GM19238 (cell line): ENCODE data around the gene VAMP8.
"Not testable (repeated sequence)": the region's sequence is repeated elsewhere in the genome, so short reads cannot be mapped to it uniquely, and the experiment has no call there.

Experiments used
- DNase-seq: peaks from one replicate; pipeline ENCODE4 v3.0.0; 2011; ENCODE audit warnings: low spot score; ENCODE audit not compliant: insufficient read length

The VAMP8 gene

DNA sequence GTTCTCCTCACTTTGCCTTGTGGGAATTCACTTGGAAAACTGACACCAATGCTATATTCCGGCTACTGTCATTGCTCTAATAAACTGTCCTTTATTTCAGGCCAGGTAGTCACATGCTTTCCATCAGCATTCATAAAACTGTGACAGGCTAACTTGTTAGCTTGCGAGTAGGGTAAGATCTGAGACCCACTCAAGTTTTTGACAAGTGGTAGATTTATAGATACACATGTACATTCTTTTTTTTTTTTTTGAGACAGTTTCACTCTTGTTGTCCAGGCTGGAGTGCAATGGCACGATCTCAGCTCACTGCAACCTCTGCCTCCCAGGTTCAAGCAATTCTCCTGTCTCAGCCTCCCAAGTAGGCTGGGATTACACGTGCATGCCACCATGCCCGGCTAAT is 40.3 kb downstream of the VAMP8 start:
- not testable (repeated sequence) for DNase-seq

DNA sequence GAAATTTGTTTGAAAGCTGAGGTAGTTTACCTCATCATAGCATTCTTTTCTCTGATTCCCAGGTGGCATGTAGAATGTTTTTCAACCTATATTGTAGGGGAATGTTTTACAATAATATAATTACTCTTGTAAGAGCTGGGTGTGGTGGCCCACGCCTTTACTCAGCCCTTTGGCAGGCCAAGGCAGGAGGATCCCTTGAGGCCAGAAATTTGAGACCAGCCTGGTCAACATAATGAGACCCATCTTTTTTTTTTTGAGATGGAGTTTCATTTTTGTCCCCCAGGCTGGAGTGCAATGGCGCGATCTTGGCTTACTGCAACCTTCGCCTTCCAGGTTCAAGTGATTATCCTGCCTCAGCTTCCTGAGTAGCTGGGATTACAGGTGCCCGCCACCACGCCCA is 42.2 kb downstream of the VAMP8 start:
- DNase-seq = no peak

- no peak for DNase-seq
Measured at GRCh38 chr2:85621338-85621737, 44.0 kb downstream of the VAMP8 start.

GRCh38 chr2:85623991-85624390 is 46.6 kb downstream of the VAMP8 start:
- DNase-seq = no peak

DNA sequence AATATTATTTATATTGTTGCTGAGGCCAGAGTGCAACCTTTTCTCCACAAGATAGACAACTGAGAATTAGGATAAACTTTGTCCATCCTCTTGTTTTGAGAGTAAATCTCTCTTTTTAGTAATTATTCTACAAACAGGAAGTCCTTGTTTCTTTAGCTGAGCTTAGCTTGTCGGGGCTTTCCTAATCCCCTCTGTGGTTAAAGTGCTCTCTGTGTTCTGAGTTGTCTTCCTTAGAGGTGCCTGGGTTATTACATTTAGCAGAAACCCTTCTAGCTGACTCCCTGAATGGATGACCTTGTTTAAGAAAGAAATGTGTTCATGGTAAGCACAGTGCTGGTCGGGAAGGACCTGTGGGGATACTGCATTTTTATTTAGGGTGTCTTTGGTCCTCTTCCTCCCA is 51.3 kb downstream of the VAMP8 start:
- DNase-seq = no peak

- DNase-seq = no peak
Measured at GRCh38 chr2:85631316-85631715, 53.9 kb downstream of the VAMP8 start.
